ENCODE measurements around the gene KCNJ4. TPM values are rescaled to one million over a fixed set of nuclear protein-coding genes. Genes with fewer than 3 reads are reported as not detected.

KCNJ4 gene
- total RNA-seq, 2 experiments from 2014 or later, result not detected

DNA sequence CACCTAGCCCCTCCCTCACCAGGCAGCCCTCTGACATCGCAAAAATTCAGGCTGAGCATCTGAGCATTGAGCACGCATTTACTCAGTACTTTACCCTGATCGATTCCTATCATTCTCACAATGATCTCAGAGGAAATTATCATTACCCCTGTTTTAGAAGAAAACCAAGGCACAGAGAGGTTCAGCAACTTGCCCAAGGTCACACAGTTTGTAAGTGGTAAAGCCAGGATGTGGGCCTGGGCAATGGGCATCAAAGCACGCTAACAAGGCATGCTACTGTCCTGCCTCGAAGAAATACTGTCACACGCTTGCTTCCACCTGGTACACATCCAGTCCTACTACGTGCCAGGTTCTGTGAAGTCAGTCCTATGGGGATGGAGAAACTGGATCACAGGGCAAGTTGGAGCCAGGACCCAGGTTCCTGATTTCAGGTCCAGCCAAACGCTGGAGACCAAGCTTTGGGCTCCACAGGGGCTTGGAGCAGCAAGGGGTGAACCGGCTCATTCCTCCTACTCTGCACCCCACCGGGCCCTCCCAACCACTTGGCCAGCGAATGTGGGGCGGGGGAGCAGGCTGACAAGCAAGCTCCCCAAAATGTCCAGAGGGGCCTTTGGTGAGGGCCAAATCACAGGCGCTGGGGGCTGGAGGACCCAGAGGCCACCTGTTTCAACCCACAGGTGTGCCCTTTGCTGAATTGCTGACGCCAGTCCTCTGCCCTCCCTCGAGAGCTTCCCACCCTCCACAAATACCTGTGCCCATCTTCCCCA lies 18.2 kb downstream of the KCNJ4 start:
- intact Hi-C loops (cut with DNase I, micrococcal nuclease), result no loop called here
- Mint-ChIP-seq H3K9me3 (ENCODE audit: low read depth) (no peaks in the 10 kb centered on the region), H3K36me3 (ENCODE audit: low read depth) (no peaks in the 10 kb centered on the region), H3K27me3 (no peaks in the 10 kb centered on the region), H3K4me3 (no peak overlapping the region), H3K4me1 (no peaks in the 10 kb centered on the region), H3K27ac (no peak overlapping the region)
- CTCF ChIA-PET, result no interaction called here
- POLR2A ChIA-PET, result no interaction called here
- no peak for ATAC-seq
- no peak for DNase-seq

DNA sequence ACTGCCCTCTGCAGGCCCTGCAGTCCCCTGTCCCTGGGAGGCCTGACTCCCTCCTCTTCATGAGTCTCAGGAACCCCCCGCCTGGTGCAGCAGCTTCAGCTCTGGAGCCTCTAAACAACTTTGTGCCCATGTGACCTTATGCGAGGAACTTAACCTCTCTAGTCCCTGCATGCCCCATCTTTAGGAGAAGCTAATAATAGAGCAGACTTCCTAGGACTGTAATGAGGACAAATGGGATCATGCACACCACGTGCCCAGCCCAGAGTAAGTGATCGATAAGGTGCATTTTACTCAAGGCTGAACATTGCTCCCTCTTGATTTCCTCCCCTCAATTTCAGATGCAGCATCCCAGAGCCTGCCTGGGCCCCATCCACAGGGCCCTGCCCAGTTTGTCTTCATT lies 19.0 kb downstream of the KCNJ4 start:
- H3K4me1 Mint-ChIP-seq, result no peaks in the 10 kb centered on the region
- H3K9me3 Mint-ChIP-seq (ENCODE audit: low read depth), result no peaks in the 10 kb centered on the region
- no peaks in the 10 kb centered on the region for H3K27me3 Mint-ChIP-seq
- H3K36me3 Mint-ChIP-seq (ENCODE audit: low read depth), result no peaks in the 10 kb centered on the region
- CTCF ChIA-PET, result no interaction called here
- ATAC-seq (no peak), DNase-seq (no peak)
- no peak overlapping the region for H3K4me3 Mint-ChIP-seq
- POLR2A ChIA-PET, result no interaction called here
- H3K27ac Mint-ChIP-seq, result no peak overlapping the region
- intact Hi-C loops (cut with DNase I, micrococcal nuclease), result no loop called here

DNA sequence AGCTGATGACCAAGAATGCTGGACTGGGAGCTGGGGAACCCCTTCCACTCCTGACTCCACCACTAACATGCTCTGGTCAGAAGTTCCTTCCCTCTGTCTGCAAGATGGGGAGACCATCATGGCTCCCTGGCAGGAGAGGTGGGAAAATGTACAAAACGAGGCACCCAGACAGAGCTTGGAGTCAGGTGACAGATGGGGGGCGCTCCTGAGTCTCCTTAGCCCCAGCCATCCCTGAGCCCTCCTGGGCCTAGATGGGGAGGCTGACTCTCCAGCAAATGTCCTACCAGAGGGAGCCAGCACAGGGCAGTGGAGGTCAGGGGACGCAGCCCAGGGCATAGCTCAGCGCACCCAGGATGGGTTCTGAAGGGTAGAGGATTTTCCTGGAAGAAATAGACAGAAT lies 20.0 kb downstream of the KCNJ4 start:
- no peaks in the 10 kb centered on the region for H3K27me3 Mint-ChIP-seq
- ChIA-PET CTCF (no interaction called here), POLR2A (no interaction called here)
- intact Hi-C loops (cut with DNase I, micrococcal nuclease), result no loop called here
- no peaks in the 10 kb centered on the region for H3K36me3 Mint-ChIP-seq (ENCODE audit: low read depth)
- no peaks in the 10 kb centered on the region for H3K4me1 Mint-ChIP-seq
- no peak overlapping the region for H3K4me3 Mint-ChIP-seq
- DNase-seq (peak; percentile 25), ATAC-seq (no peak)
- no peaks in the 10 kb centered on the region for H3K9me3 Mint-ChIP-seq (ENCODE audit: low read depth)
- no peak overlapping the region for H3K27ac Mint-ChIP-seq

DNA sequence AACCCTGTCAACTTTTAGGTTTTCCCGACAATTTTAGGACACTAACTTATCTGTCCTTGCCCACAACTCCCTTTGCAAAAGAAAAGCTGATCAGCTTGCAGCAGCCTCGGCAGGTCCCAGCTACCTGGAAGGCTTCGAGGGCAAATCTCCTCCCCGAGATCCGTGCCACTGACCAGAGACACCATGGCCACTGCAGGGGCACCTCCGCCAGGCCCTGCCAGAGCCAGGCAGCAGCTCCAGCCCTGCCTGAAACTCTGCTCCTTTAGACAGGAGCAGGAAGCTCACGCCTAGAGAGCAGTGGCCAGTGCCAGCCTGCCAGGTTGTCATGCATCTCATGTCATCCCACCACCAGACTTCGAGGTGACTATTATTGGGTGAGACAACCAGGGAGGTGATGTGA lies 21.1 kb downstream of the KCNJ4 start:
- POLR2A ChIA-PET, result interaction anchor here (0.7 kb wide), 1 partner anchor 14 kb away, joined by 3 read pairs; no protein-coding TSS in a partner anchor

DNA sequence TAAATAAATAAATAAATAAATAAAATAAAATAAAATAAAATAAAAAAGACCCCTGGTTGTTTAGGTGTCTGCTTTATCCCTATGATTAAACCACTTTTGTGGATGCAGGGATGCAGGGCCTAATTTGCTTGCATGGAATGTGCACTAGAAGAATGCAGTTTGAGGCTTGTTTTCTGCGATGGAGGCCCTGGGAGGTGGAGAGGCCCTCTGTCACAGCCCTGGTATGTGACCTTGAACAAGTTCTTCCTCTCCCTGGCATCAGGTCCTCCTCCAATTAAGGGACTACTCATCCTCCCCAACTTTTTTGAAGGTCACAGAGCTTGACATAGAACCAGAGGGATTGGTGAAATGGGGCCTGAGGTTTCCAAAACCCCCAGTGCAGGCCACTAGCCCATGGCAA lies 22.7 kb downstream of the KCNJ4 start:
- H3K4me1 Mint-ChIP-seq, result no peaks in the 10 kb centered on the region
- H3K4me3 Mint-ChIP-seq, result no peak overlapping the region
- no peak overlapping the region for H3K27ac Mint-ChIP-seq
- POLR2A ChIA-PET, result no interaction called here
- H3K36me3 Mint-ChIP-seq (ENCODE audit: low read depth), result no peaks in the 10 kb centered on the region
- CTCF ChIA-PET, result interaction anchor here (0.6 kb wide), 1 partner anchor 95 kb away, joined by 3 read pairs; no protein-coding TSS in a partner anchor
- H3K9me3 Mint-ChIP-seq (ENCODE audit: low read depth), result no peaks in the 10 kb centered on the region
- DNase-seq (no peak), ATAC-seq (no peak)
- H3K27me3 Mint-ChIP-seq, result no peaks in the 10 kb centered on the region
- intact Hi-C loops (cut with DNase I, micrococcal nuclease), result no loop called here

More for the DNA sequence above, 21.1 kb downstream of the KCNJ4 start:
- Mint-ChIP-seq H3K9me3 (ENCODE audit: low read depth) (no peaks in the 10 kb centered on the region), H3K4me1 (no peaks in the 10 kb centered on the region), H3K27me3 (no peaks in the 10 kb centered on the region), H3K36me3 (ENCODE audit: low read depth) (no peaks in the 10 kb centered on the region), H3K27ac (no peak overlapping the region), H3K4me3 (no peak overlapping the region)
- no peak for DNase-seq
- no peak for ATAC-seq
- intact Hi-C loops (cut with DNase I, micrococcal nuclease), result no loop called here
- CTCF ChIA-PET, result interaction anchor here (0.7 to 1.1 kb wide), 3 partner anchors 9 to 241 kb away, joined by 3 read pairs; no protein-coding TSS in a partner anchor

DNA sequence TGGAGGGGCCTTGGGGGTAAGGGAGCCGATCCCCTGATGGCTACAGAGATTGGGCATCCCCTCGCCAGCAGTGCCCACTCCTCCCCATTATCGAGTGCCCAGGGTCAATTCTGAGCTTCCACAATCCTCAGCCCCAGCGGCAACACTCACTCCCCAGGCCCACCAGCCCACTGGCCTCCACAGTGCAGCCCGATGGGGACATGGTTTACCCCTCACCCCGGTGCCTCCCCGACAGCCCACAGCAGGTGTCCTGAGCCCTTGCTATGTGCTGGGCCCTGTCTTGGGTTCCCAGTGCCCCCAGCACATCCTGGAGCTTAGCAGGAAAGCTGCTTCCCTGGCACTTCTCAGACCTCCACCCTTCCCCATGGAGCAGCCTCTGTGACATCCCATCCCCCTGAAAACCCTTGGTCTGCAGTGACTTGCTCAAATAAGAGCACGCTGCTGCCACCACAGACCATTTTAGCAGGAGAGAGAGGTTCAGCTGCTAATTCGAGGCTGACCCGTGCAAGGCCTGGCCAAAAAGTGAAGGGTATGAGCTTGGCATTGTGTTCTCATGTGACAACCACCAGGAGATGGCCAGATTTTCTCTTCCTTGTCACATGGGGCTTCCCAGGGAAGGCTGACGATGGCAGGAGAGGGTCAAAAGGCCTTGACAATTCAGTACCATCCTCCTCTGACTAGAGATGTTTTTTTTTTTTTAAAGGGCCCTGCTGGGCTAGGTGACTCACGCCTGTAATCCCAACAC lies 23.6 kb downstream of the KCNJ4 start:
- no peak for DNase-seq
- no peaks in the 10 kb centered on the region for H3K36me3 Mint-ChIP-seq (ENCODE audit: low read depth)

DNA sequence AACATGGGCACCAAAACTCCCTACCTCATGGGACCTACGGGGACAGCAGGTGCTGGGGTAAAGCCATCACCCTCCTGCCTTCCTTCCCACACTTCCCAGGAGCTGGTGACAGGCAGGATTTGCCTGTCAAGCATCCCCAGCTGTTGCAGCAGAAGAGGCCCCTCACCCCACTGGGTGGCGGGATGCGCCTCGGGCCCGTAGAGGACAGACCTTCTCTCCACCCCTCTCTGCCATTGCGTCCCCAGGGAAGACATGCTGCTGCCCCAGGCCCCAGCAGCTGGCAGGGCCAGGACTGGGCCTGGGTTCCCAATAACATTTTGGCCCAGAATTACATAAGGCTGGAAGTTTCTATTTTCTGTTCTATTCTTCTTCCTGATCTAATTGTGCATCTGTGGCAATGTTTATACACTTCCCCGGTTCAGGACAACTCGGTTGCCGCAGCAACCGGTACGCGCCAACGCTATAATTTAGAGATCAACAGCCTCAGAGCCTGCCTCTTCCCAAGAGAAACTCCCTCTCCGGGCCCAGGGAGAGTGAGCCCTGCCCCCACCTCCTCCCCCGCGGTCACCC lies 25.4 kb downstream of the KCNJ4 start:
- Mint-ChIP-seq H3K4me1 (no peaks in the 10 kb centered on the region), H3K27ac (no peak overlapping the region), H3K36me3 (ENCODE audit: low read depth) (no peaks in the 10 kb centered on the region), H3K9me3 (ENCODE audit: low read depth) (no peaks in the 10 kb centered on the region), H3K27me3 (no peaks in the 10 kb centered on the region), H3K4me3 (no peak overlapping the region)
- DNase-seq (no peak), ATAC-seq (no peak)
- CTCF ChIA-PET, result interaction anchor here (0.6 kb wide), 1 partner anchor 69 kb away, joined by 3 read pairs; no protein-coding TSS in a partner anchor
- intact Hi-C loops (cut with DNase I, micrococcal nuclease), result no loop called here
- POLR2A ChIA-PET, result no interaction called here

More for the DNA sequence above, 23.6 kb downstream of the KCNJ4 start:
- no peak overlapping the region for H3K27ac Mint-ChIP-seq
- POLR2A ChIA-PET, result no interaction called here
- no peaks in the 10 kb centered on the region for H3K27me3 Mint-ChIP-seq
- no peak overlapping the region for H3K4me3 Mint-ChIP-seq
- intact Hi-C loops (cut with DNase I, micrococcal nuclease), result no loop called here
- ATAC-seq, result no peak
- H3K4me1 Mint-ChIP-seq, result no peaks in the 10 kb centered on the region
- CTCF ChIA-PET, result no interaction called here
- H3K9me3 Mint-ChIP-seq (ENCODE audit: low read depth), result no peaks in the 10 kb centered on the region

DNA sequence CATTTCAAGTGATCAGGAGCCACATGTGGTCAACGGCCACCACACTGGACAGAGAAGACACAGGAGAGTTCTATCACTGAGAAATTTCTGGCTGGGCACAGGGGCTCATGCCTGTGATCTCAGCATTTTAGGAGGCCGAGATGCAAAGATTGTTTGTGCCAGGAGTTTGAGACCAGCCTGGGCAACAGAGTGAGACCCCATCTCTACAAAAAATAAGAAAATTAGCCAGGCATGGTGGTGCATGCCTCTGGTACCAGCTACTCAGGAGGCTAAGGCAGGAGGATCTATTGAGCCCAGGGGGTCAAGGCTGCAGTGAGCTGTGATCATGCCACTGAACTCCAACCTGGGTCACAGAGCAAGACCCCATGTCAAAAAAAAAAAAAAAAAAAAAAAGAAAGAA lies 26.3 kb downstream of the KCNJ4 start:
- Mint-ChIP-seq H3K36me3 (ENCODE audit: low read depth) (no peaks in the 10 kb centered on the region), H3K27me3 (no peaks in the 10 kb centered on the region), H3K9me3 (ENCODE audit: low read depth) (no peaks in the 10 kb centered on the region), H3K27ac (no peak overlapping the region), H3K4me3 (no peak overlapping the region), H3K4me1 (no peaks in the 10 kb centered on the region)
- intact Hi-C loops (cut with DNase I, micrococcal nuclease), result no loop called here
- no peak for DNase-seq
- ChIA-PET POLR2A (no interaction called here), CTCF (no interaction called here)
- ATAC-seq, result no peak

DNA sequence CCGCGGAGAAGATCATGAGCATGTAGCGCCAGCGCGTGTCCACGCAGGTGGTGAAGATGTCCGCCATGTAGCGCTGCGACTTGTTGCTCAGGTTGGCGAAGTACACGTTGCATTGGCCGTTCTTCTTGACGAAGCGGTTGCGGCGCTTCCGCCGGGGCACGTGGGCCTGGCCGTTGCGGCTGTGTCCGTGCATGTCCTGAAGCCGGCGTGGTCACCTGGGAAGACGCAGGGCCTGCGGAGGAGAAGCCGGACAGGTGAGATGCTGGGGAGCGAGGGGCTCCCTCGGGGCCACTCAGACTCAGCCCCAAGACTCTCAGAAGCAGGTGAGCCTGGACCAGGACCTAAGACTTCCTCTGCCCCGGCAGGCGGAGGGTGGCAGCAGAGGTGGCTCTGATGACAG lies 27.1 kb downstream of the KCNJ4 start:
- ChIA-PET POLR2A (no interaction called here), CTCF (no interaction called here)
- no peak for DNase-seq
- Mint-ChIP-seq H3K4me1 (no peaks in the 10 kb centered on the region), H3K27me3 (no peaks in the 10 kb centered on the region), H3K9me3 (ENCODE audit: low read depth) (no peaks in the 10 kb centered on the region), H3K4me3 (no peak overlapping the region), H3K36me3 (ENCODE audit: low read depth) (no peaks in the 10 kb centered on the region), H3K27ac (no peak overlapping the region)
- ATAC-seq, result no peak
- intact Hi-C loops (cut with DNase I, micrococcal nuclease), result no loop called here

DNA sequence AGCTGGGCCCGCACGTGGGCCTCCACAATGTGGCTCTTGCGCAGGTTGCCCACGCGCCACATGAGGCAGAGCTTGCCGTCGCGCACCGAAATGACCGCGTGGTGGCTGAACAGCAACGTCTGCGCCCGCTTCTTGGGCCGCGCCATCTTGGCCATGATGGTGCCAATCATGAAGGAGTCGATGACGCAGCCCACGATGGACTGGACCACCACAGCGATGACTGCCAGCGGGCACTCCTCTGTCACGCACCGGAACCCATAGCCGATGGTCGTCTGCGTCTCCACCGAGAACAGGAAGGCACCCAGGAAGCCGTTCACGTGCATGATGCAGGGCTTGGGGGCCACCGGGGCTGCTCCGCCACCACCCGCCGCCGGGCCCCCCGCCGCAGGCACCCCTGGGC lies 27.5 kb downstream of the KCNJ4 start:
- Mint-ChIP-seq H3K27me3 (no peaks in the 10 kb centered on the region), H3K27ac (no peak overlapping the region), H3K9me3 (ENCODE audit: low read depth) (no peaks in the 10 kb centered on the region), H3K4me1 (no peaks in the 10 kb centered on the region), H3K36me3 (ENCODE audit: low read depth) (no peaks in the 10 kb centered on the region), H3K4me3 (no peak overlapping the region)
- CTCF ChIA-PET, result no interaction called here
- intact Hi-C loops (cut with DNase I, micrococcal nuclease), result no loop called here
- ATAC-seq, result no peak
- DNase-seq, result no peak
- POLR2A ChIA-PET, result no interaction called here

DNA sequence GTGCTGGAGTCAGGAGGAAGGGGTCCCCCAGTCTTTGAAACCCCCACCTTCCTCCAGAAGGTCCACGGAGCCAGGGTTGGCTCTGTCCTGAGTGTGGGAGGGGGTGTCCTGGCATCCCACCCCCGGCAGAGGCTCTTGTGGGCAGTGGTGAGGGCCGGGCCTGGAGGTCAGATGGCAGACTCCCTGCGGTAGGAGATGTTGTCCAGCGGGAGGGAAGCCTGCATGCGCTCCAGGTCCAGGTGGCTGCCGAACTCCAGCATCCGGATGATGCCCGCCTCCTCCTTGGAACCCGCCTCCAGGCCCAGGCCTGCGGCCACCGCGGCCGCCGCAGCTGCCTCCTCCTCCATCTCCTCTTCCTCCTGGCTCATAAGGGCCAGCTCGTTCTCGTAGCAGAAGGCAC lies 28.4 kb downstream of the KCNJ4 start:
- POLR2A ChIA-PET, result interaction anchor here (0.6 kb wide), 1 partner anchor 12 kb away, joined by 3 read pairs; no protein-coding TSS in a partner anchor
- intact Hi-C loops (cut with DNase I, micrococcal nuclease), result no loop called here

More for the DNA sequence above, 28.4 kb downstream of the KCNJ4 start:
- Mint-ChIP-seq H3K27ac (no peak overlapping the region), H3K9me3 (ENCODE audit: low read depth) (no peaks in the 10 kb centered on the region), H3K4me3 (no peak overlapping the region), H3K27me3 (no peaks in the 10 kb centered on the region), H3K36me3 (ENCODE audit: low read depth) (no peaks in the 10 kb centered on the region), H3K4me1 (no peaks in the 10 kb centered on the region)
- CTCF ChIA-PET, result no interaction called here
- no peak for DNase-seq
- ATAC-seq, result no peak
